Measurements from ENCODE around the gene CCDC13. TPM values are rescaled to one million over a fixed set of nuclear protein-coding genes. Genes with fewer than 3 reads are reported as not detected.

The CCDC13 gene
- total RNA-seq, 1 donor from 2014 or later = 1.3 TPM

GRCh38 chr3:42786631-42787030 is 13.6 kb upstream of the CCDC13 start:
- H4K20me1 ChIP-seq (ENCODE audit: insufficient read depth, low read length) = peaks cover 16% of the 10 kb centered on the region
- no peaks in the 10 kb centered on the region for H3K27me3 ChIP-seq (ENCODE audit: insufficient read depth, low read length)
- TF ChIP-seq EZH2 (IDR thresholded peaks at IDR 0.05; ENCODE audit: insufficient read depth, low read length) (no peak), CTCF (IDR thresholded peaks at IDR 0.05; ENCODE audit: insufficient read depth, low read depth, low read length) (no peak)
- Mint-ChIP-seq H3K27me3 (ENCODE audit: low read depth, unreplicated experiment) (no peaks in the 10 kb centered on the region), H3K4me3 (ENCODE audit: unreplicated experiment) (no peak overlapping the region), H3K4me1 (ENCODE audit: low read depth, unreplicated experiment) (no peaks in the 10 kb centered on the region), H3K9me3 (ENCODE audit: unreplicated experiment) (no peaks in the 10 kb centered on the region), H3K36me3 (ENCODE audit: low read depth, unreplicated experiment) (peaks cover 3% of the 10 kb centered on the region), H3K27ac (ENCODE audit: unreplicated experiment) (no peak overlapping the region)
- no peak overlapping the region for H2AFZ ChIP-seq (ENCODE audit: low read depth, low read length)
- H3K79me2 ChIP-seq (ENCODE audit: insufficient read depth, low read length) = peaks cover 28% of the 10 kb centered on the region
- H3K4me3 ChIP-seq (ENCODE audit: insufficient read depth, low read depth, low read length) = no peak overlapping the region
- H3K4me1 ChIP-seq (ENCODE audit: insufficient read depth, low read length) = no peaks in the 10 kb centered on the region
- H3K9me3 ChIP-seq (ENCODE audit: insufficient read depth, low read depth, low read length) = no peaks in the 10 kb centered on the region
- no peak overlapping the region for H3K4me2 ChIP-seq (ENCODE audit: low read length)
- DNase-seq (ENCODE audit: low read depth) (no peak), FAIRE-seq (no peak)
- no peak overlapping the region for H3K27ac ChIP-seq (ENCODE audit: low read depth, low read length)
- no peak overlapping the region for H3K9ac ChIP-seq (ENCODE audit: low read length)
- H3K36me3 ChIP-seq (ENCODE audit: insufficient read depth, low read length) = peaks cover 31% of the 10 kb centered on the region

GRCh38 chr3:42786212-42786611 is 13.2 kb upstream of the CCDC13 start:
- H3K9me3 Mint-ChIP-seq (ENCODE audit: unreplicated experiment) = no peaks in the 10 kb centered on the region
- H2AFZ ChIP-seq (ENCODE audit: low read depth, low read length) = no peak overlapping the region
- H3K4me1 ChIP-seq (ENCODE audit: insufficient read depth, low read length) = no peaks in the 10 kb centered on the region
- H3K4me3 Mint-ChIP-seq (ENCODE audit: unreplicated experiment) = no peak overlapping the region
- no peak overlapping the region for H3K27ac ChIP-seq (ENCODE audit: low read depth, low read length)
- peaks cover 3% of the 10 kb centered on the region for H3K36me3 Mint-ChIP-seq (ENCODE audit: low read depth, unreplicated experiment)
- no peaks in the 10 kb centered on the region for H3K4me1 Mint-ChIP-seq (ENCODE audit: low read depth, unreplicated experiment)
- no peak overlapping the region for H3K9ac ChIP-seq (ENCODE audit: low read length)
- H3K9me3 ChIP-seq (ENCODE audit: insufficient read depth, low read depth, low read length) = no peaks in the 10 kb centered on the region
- H4K20me1 ChIP-seq (ENCODE audit: insufficient read depth, low read length) = peaks cover 16% of the 10 kb centered on the region
- peak; percentile 13 for FAIRE-seq
- no peak overlapping the region for H3K4me3 ChIP-seq (ENCODE audit: insufficient read depth, low read depth, low read length)
- peaks cover 25% of the 10 kb centered on the region for H3K79me2 ChIP-seq (ENCODE audit: insufficient read depth, low read length)
- H3K36me3 ChIP-seq (ENCODE audit: insufficient read depth, low read length) = peaks cover 31% of the 10 kb centered on the region
- H3K27me3 Mint-ChIP-seq (ENCODE audit: low read depth, unreplicated experiment) = no peaks in the 10 kb centered on the region
- H3K4me2 ChIP-seq (ENCODE audit: low read length) = no peak overlapping the region
- no peak for DNase-seq (ENCODE audit: low read depth)
- TF ChIP-seq CTCF (IDR thresholded peaks at IDR 0.05; ENCODE audit: insufficient read depth, low read depth, low read length) (no peak), EZH2 (IDR thresholded peaks at IDR 0.05; ENCODE audit: insufficient read depth, low read length) (no peak)
- no peak overlapping the region for H3K27ac Mint-ChIP-seq (ENCODE audit: unreplicated experiment)
- no peaks in the 10 kb centered on the region for H3K27me3 ChIP-seq (ENCODE audit: insufficient read depth, low read length)

GRCh38 chr3:42780892-42781700 is 8.0 kb upstream of the CCDC13 start:
- Histone ChIP-seq H3K4me1 (ENCODE audit: insufficient read depth, low read length) (no peaks in the 10 kb centered on the region), H3K79me2 (ENCODE audit: insufficient read depth, low read length) (no peaks in the 10 kb centered on the region), H4K20me1 (ENCODE audit: insufficient read depth, low read length) (peaks cover 12% of the 10 kb centered on the region), H3K9me3 (ENCODE audit: insufficient read depth, low read depth, low read length) (no peaks in the 10 kb centered on the region), H3K36me3 (ENCODE audit: insufficient read depth, low read length) (peaks cover 17% of the 10 kb centered on the region), H2AFZ (ENCODE audit: low read depth, low read length) (no peak overlapping the region), H3K4me3 (ENCODE audit: insufficient read depth, low read depth, low read length) (no peak overlapping the region), H3K27ac (ENCODE audit: low read depth, low read length) (no peak overlapping the region), H3K4me2 (ENCODE audit: low read length) (no peak overlapping the region), H3K27me3 (ENCODE audit: insufficient read depth, low read length) (no peaks in the 10 kb centered on the region), H3K9ac (ENCODE audit: low read length) (no peak overlapping the region)
- Mint-ChIP-seq H3K4me1 (ENCODE audit: low read depth, unreplicated experiment) (no peaks in the 10 kb centered on the region), H3K9me3 (ENCODE audit: unreplicated experiment) (no peaks in the 10 kb centered on the region), H3K27me3 (ENCODE audit: low read depth, unreplicated experiment) (no peaks in the 10 kb centered on the region), H3K36me3 (ENCODE audit: low read depth, unreplicated experiment) (no peaks in the 10 kb centered on the region), H3K27ac (ENCODE audit: unreplicated experiment) (no peak overlapping the region), H3K4me3 (ENCODE audit: unreplicated experiment) (no peak overlapping the region)
- DNase-seq (ENCODE audit: low read depth) (peak; percentile 39), FAIRE-seq (peak; percentile 88)
- no peak for TF ChIP-seq EZH2 (IDR thresholded peaks at IDR 0.05; ENCODE audit: insufficient read depth, low read length)
- peak; percentile 65 for TF ChIP-seq CTCF (IDR thresholded peaks at IDR 0.05; ENCODE audit: insufficient read depth, low read depth, low read length)
